ENCODE data around the gene HMOX2.

- TF ChIP-seq CTCF (IDR thresholded peaks at IDR 0.05) = no peak
- no peak for TF ChIP-seq POLR2A (IDR thresholded peaks at IDR 0.05)
These were observed 11.8 kb downstream of the HMOX2 start for GRCh38 chr16:4487955-4488498.
